DND-41 (cell line): ENCODE data around the gene ZCCHC14.
A peak's percentile ranks its signal among the peaks of the same experiment; 100 is the strongest.
"Not testable (repeated sequence)": the region's sequence is repeated elsewhere in the genome, so short reads cannot be mapped to it uniquely, and the experiment has no call there.

Source experiments
- ATAC-seq: fragments of 200-7000 bp; cut with Tn5 transposase; 3 replicates; pipeline ENCODE4 v1.9.1; 2021; ENCODE audit warnings: low read depth; ENCODE audit not compliant: insufficient read depth
- DNase-seq: peaks from one replicate; pipeline ENCODE4 v3.0.0-alpha.2; 2020
- H2AFZ ChIP-seq: 2 replicates; pipeline ENCODE4 v1.6.0; 2012; ENCODE audit warnings: low read depth, low read length
- H3K27ac ChIP-seq: 2 replicates; pipeline ENCODE4 v1.5.1; 2012; ENCODE audit warnings: low read length, inconsistent platforms
- H3K27me3 ChIP-seq: fragments of 200-600 bp; sonication (generic); 2 replicates; pipeline ENCODE4 v1.6.0; 2012; ENCODE audit warnings: low read length, mild to moderate bottlenecking, inconsistent platforms; ENCODE audit not compliant: insufficient read depth, poor library complexity
- H3K36me3 ChIP-seq: 2 replicates; pipeline ENCODE4 v1.5.1; 2012; ENCODE audit warnings: low read length, inconsistent platforms; ENCODE audit not compliant: insufficient read depth
- H3K4me1 ChIP-seq: 2 replicates; pipeline ENCODE4 v1.5.1; 2012; ENCODE audit warnings: mild to moderate bottlenecking, low read length; ENCODE audit not compliant: insufficient read depth
- H3K4me2 ChIP-seq: 2 replicates; pipeline ENCODE4 v1.6.0; 2012; ENCODE audit warnings: mild to moderate bottlenecking, moderate library complexity, low read length, inconsistent platforms; ENCODE audit not compliant: insufficient read depth
- H3K4me3 ChIP-seq, 2 experiments: fragments of 200-600 bp in 1 of 2; shearing (Covaris generic) in 1 of 2; 2 replicates each; pipeline ENCODE4 v1.5.1; 2012 to 2016; ENCODE audit warnings: inconsistent platforms in 2 of 2, low read length in 2 of 2, mild to moderate bottlenecking in 2 of 2, low read depth in 1 of 2, moderate library complexity in 1 of 2
- H3K79me2 ChIP-seq: 2 replicates; pipeline ENCODE4 v1.6.0; 2012; ENCODE audit warnings: low read length, inconsistent platforms; ENCODE audit not compliant: insufficient read depth
- H3K9ac ChIP-seq: 2 replicates; pipeline ENCODE4 v1.6.0; 2012; ENCODE audit warnings: low read depth, mild to moderate bottlenecking, inconsistent platforms, low read length, moderate library complexity
- H3K9me3 ChIP-seq: 2 replicates; pipeline ENCODE4 v1.5.1; 2012; ENCODE audit warnings: low read length, moderate library complexity, mild to moderate bottlenecking, inconsistent platforms; ENCODE audit not compliant: insufficient read depth, severe bottlenecking
- H4K20me1 ChIP-seq: 2 replicates; pipeline ENCODE4 v1.6.0; 2012; ENCODE audit warnings: low read length; ENCODE audit not compliant: insufficient read depth
- CTCF ChIP-seq: IDR thresholded peaks from 2 replicates; pipeline ENCODE4 v1.5.1; 2012; ENCODE audit warnings: borderline replicate concordance, low read length, moderate library complexity, mild to moderate bottlenecking; ENCODE audit not compliant: poor library complexity, severe bottlenecking; ENCODE audit errors: extremely low read depth
- EZH2 ChIP-seq: IDR thresholded peaks from 3 replicates; pipeline ENCODE4 v1.6.1; 2012; ENCODE audit warnings: borderline replicate concordance, low read depth, mild to moderate bottlenecking, moderate library complexity, low read length, inconsistent platforms; ENCODE audit not compliant: severe bottlenecking

The ZCCHC14 gene

GRCh38 chr16:87390641-87391323, 102.0 kb downstream of the ZCCHC14 start:
- Histone ChIP-seq H3K36me3 (peaks cover 5% of the 10 kb centered on the region; the same call in 1 of the 2 replicates), H3K4me1 (peaks cover 71% of the 10 kb centered on the region), H3K27me3 (no peaks in the 10 kb centered on the region), H3K27ac (peak overlapping the region; percentile 96), H3K4me2 (peak overlapping the region; percentile 77), H3K4me3 (peak overlapping the region; percentile 56 to 61; a peak in 3 of 4 replicates), H4K20me1 (peaks cover 27% of the 10 kb centered on the region), H2AFZ (peak overlapping the region; percentile 73; the same call in 1 of the 2 replicates), H3K9ac (peak overlapping the region; percentile 97), H3K79me2 (peaks cover 67% of the 10 kb centered on the region), H3K9me3 (no peaks in the 10 kb centered on the region)
- no peak for TF ChIP-seq CTCF
- no peak for TF ChIP-seq EZH2
- ATAC-seq (no peak), DNase-seq (no peak)

GRCh38 chr16:87389914-87390313, 102.9 kb downstream of the ZCCHC14 start:
- H3K4me2 ChIP-seq, H3K36me3 ChIP-seq, H3K9me3 ChIP-seq, DNase-seq, H3K4me3 ChIP-seq, H3K27ac ChIP-seq, ATAC-seq, H3K9ac ChIP-seq, H2AFZ ChIP-seq, H3K27me3 ChIP-seq: not testable (repeated sequence)
- Histone ChIP-seq H4K20me1 (peaks cover 21% of the 10 kb centered on the region), H3K79me2 (peaks cover 61% of the 10 kb centered on the region), H3K4me1 (peaks cover 68% of the 10 kb centered on the region)

GRCh38 chr16:87389245-87389644, 103.6 kb downstream of the ZCCHC14 start:
- H2AFZ ChIP-seq: peak overlapping the region; percentile 0; the same call in 1 of the 2 replicates
- peaks cover 67% of the 10 kb centered on the region for H3K4me1 ChIP-seq
- no peaks in the 10 kb centered on the region for H3K9me3 ChIP-seq
- H4K20me1 ChIP-seq: peaks cover 14% of the 10 kb centered on the region
- peak overlapping the region; percentile 54; the same call in 1 of the 2 replicates for H3K9ac ChIP-seq
- H3K4me3 ChIP-seq: no peak overlapping the region
- DNase-seq: no peak
- peak overlapping the region; percentile 68 for H3K27ac ChIP-seq
- H3K4me2 ChIP-seq: peak overlapping the region; percentile 66; the same call in 1 of the 2 replicates
- ATAC-seq: no peak
- no peaks in the 10 kb centered on the region for H3K27me3 ChIP-seq
- H3K79me2 ChIP-seq: peaks cover 61% of the 10 kb centered on the region
- no peak for TF ChIP-seq EZH2
- TF ChIP-seq CTCF: no peak
- H3K36me3 ChIP-seq: no peaks in the 10 kb centered on the region; the same call in 1 of the 2 replicates

GRCh38 chr16:87388818-87389134, 104.0 kb downstream of the ZCCHC14 start:
- Histone ChIP-seq H3K36me3 (no peaks in the 10 kb centered on the region; the same call in 1 of the 2 replicates), H2AFZ (peak overlapping the region; percentile 61), H3K4me3 (peak overlapping the region in 1 of 2 experiments; percentile 53; a peak in 3 of 4 replicates), H4K20me1 (peaks cover 12% of the 10 kb centered on the region), H3K27me3 (no peaks in the 10 kb centered on the region), H3K4me1 (peaks cover 62% of the 10 kb centered on the region), H3K79me2 (peaks cover 60% of the 10 kb centered on the region), H3K9me3 (no peaks in the 10 kb centered on the region), H3K4me2 (peak overlapping the region; percentile 66), H3K27ac (peak overlapping the region; percentile 81), H3K9ac (peak overlapping the region; percentile 54)
- TF ChIP-seq EZH2: no peak
- TF ChIP-seq CTCF: no peak
- no peak for ATAC-seq
- DNase-seq: no peak
